Mesenchymal stem cell (in vitro differentiated cells and primary cell): ENCODE results near the gene SEC16A.
A peak's percentile ranks its signal among the peaks of the same experiment; 100 is the strongest.

Experiments
- DNase-seq: peaks from one replicate; pipeline ENCODE4 v3.0.0-alpha.2; 2013
- H2AFZ ChIP-seq: one replicate; pipeline ENCODE4 v1.6.1; 2013; ENCODE audit warnings: low read depth, mild to moderate bottlenecking, control low read depth, inconsistent platforms, low read length, moderate library complexity
- H2AK5ac ChIP-seq: 2 replicates; pipeline ENCODE4 v1.6.1; 2013; ENCODE audit warnings: low read length, moderate library complexity, mild to moderate bottlenecking, inconsistent platforms; ENCODE audit not compliant: severe bottlenecking
- H2BK120ac ChIP-seq: one replicate; pipeline ENCODE4 v1.6.1; 2013; ENCODE audit warnings: low read depth, mild to moderate bottlenecking, inconsistent platforms, low read length, moderate library complexity
- H2BK12ac ChIP-seq, 2 experiments: one replicate each; pipeline ENCODE4 v1.6.1; 2013; ENCODE audit warnings: inconsistent platforms in 2 of 2, low read length in 2 of 2, mild to moderate bottlenecking in 2 of 2, moderate library complexity in 2 of 2, control low read depth in 1 of 2
- H2BK15ac ChIP-seq: one replicate; pipeline ENCODE4 v1.6.1; 2013; ENCODE audit warnings: mild to moderate bottlenecking, low read depth, inconsistent platforms; ENCODE audit not compliant: poor library complexity, severe bottlenecking
- H2BK5ac ChIP-seq: 2 replicates; pipeline ENCODE4 v1.6.1; 2013; ENCODE audit warnings: low read depth, mild to moderate bottlenecking, low read length, control low read depth, inconsistent platforms; ENCODE audit not compliant: poor library complexity, severe bottlenecking
- H3K14ac ChIP-seq, 2 experiments: one replicate each; pipeline ENCODE4 v1.6.1; 2013; ENCODE audit warnings: inconsistent platforms in 2 of 2, low read length in 2 of 2, control low read depth in 1 of 2, mild to moderate bottlenecking in 1 of 2, moderate library complexity in 1 of 2
- H3K18ac ChIP-seq, 2 experiments: one replicate each; pipeline ENCODE4 v1.6.1; 2013; ENCODE audit warnings: inconsistent platforms in 2 of 2, low read length in 2 of 2, control low read depth in 1 of 2, low read depth in 1 of 2, mild to moderate bottlenecking in 1 of 2
- H3K23ac ChIP-seq, 2 experiments: one replicate each; pipeline ENCODE4 v1.6.1; 2013; ENCODE audit warnings: inconsistent platforms in 2 of 2, low read length in 2 of 2, mild to moderate bottlenecking in 2 of 2, moderate library complexity in 2 of 2, control low read depth in 1 of 2
- H3K27ac ChIP-seq: 2 replicates; pipeline ENCODE4 v1.5.1; 2013; ENCODE audit warnings: mild to moderate bottlenecking, moderate library complexity, low read length, control low read depth, inconsistent platforms; ENCODE audit not compliant: poor library complexity, severe bottlenecking
- H3K27me3 ChIP-seq, 2 experiments: 2 replicates each; pipeline versions ENCODE4 v1.6.1 to v1.7.0; 2013; ENCODE audit warnings: low read length in 2 of 2, mild to moderate bottlenecking in 2 of 2, moderate library complexity in 2 of 2, control low read depth in 1 of 2, inconsistent platforms in 1 of 2; ENCODE audit not compliant: control insufficient read depth in 1 of 2, insufficient read depth in 1 of 2
- H3K36me3 ChIP-seq, 2 experiments: 2 replicates each; pipeline versions ENCODE4 v1.6.1 to v1.7.0; 2013; ENCODE audit warnings: low read length in 2 of 2, control low read depth in 1 of 2, inconsistent platforms in 1 of 2, low read depth in 1 of 2, mild to moderate bottlenecking in 1 of 2; ENCODE audit not compliant: insufficient read depth in 2 of 2, control insufficient read depth in 1 of 2
- H3K4ac ChIP-seq, 2 experiments: one replicate each; pipeline ENCODE4 v1.6.1; 2013; ENCODE audit warnings: inconsistent platforms in 2 of 2, low read length in 2 of 2, mild to moderate bottlenecking in 2 of 2, moderate library complexity in 2 of 2, control low read depth in 1 of 2, low read depth in 1 of 2
- H3K4me1 ChIP-seq: 2 replicates; pipeline ENCODE4 v1.6.1; 2013; ENCODE audit warnings: low read depth, low read length, control low read depth; ENCODE audit not compliant: control insufficient read depth, insufficient read depth
- H3K4me2 ChIP-seq: 2 replicates; pipeline ENCODE4 v1.6.1; 2013; ENCODE audit warnings: low read length, mild to moderate bottlenecking, inconsistent platforms; ENCODE audit not compliant: poor library complexity, severe bottlenecking
- H3K4me3 ChIP-seq, 2 experiments: 2 replicates each; pipeline versions ENCODE4 v1.5.1 to v1.7.0; 2013; ENCODE audit warnings: low read length in 2 of 2, mild to moderate bottlenecking in 2 of 2, control low read depth in 1 of 2, low read depth in 1 of 2; ENCODE audit not compliant: insufficient read depth in 1 of 2
- H3K79me1 ChIP-seq: replicated peaks from 2 replicates; pipeline ENCODE4 v1.6.1; 2013; ENCODE audit warnings: mild to moderate bottlenecking, control low read depth, low read length, inconsistent platforms; ENCODE audit not compliant: poor library complexity, severe bottlenecking
- H3K9ac ChIP-seq: 2 replicates; pipeline ENCODE4 v1.7.0; 2013; ENCODE audit warnings: mild to moderate bottlenecking, low read length, moderate library complexity
- H3K9me3 ChIP-seq: 2 replicates; pipeline ENCODE4 v1.7.0; 2013; ENCODE audit warnings: mild to moderate bottlenecking, low read length; ENCODE audit not compliant: control insufficient read depth
- H4K8ac ChIP-seq: one replicate; pipeline ENCODE4 v1.6.1; 2013; ENCODE audit warnings: inconsistent platforms, mild to moderate bottlenecking, low read length, moderate library complexity
- H4K91ac ChIP-seq: one replicate; pipeline ENCODE4 v1.6.1; 2013; ENCODE audit warnings: mild to moderate bottlenecking, low read length, inconsistent platforms
- WGBS: methylation state at CpG from one replicate; pipeline ENCODE4 v1.1.7; 2013; ENCODE audit warnings: mixed read lengths; 5-methylcytosine and 5-hydroxymethylcytosine counted together
- small RNA-seq: library from polyadenylated mRNA; stranded (forward); fragments of <200 nt; extraction: miRNeasy Mini kit (QIAGEN cat#:217004); gene quantifications from one replicate; pipeline ENCODE3, GENCODE V24; 2013; ENCODE audit warnings: low read depth

SEC16A gene

GRCh38 chr9:136392538-136393449 is 90.0 kb downstream of the SEC16A start:
- Histone ChIP-seq H3K27ac (no peak overlapping the region), H3K27me3 (no peaks in the 10 kb centered on the region), H3K9me3 (no peaks in the 10 kb centered on the region), H2BK15ac (no peak overlapping the region), H2BK5ac (no peak overlapping the region), H3K18ac (no peak overlapping the region), H3K4me2 (no peak overlapping the region), H3K4me1 (no peaks in the 10 kb centered on the region), H4K91ac (no peak overlapping the region), H3K23ac (no peak overlapping the region), H3K36me3 (peaks cover 78 to 87% of the 10 kb centered on the region in 2 experiments), H4K8ac (no peak overlapping the region), H2BK12ac (no peak overlapping the region), H3K4me3 (peak overlapping the region in 1 of 2 experiments; percentile 59), H3K14ac (no peak overlapping the region), H2AFZ (no peak overlapping the region), H2BK120ac (no peak overlapping the region), H2AK5ac (no peak overlapping the region), H3K9ac (peak overlapping the region; percentile 77), H3K4ac (no peak overlapping the region), H3K79me1 (peaks cover 73% of the 10 kb centered on the region)
- DNase-seq = no peak
- 96% methylated on average over 21 of the region's 21 CpGs for WGBS

DNA sequence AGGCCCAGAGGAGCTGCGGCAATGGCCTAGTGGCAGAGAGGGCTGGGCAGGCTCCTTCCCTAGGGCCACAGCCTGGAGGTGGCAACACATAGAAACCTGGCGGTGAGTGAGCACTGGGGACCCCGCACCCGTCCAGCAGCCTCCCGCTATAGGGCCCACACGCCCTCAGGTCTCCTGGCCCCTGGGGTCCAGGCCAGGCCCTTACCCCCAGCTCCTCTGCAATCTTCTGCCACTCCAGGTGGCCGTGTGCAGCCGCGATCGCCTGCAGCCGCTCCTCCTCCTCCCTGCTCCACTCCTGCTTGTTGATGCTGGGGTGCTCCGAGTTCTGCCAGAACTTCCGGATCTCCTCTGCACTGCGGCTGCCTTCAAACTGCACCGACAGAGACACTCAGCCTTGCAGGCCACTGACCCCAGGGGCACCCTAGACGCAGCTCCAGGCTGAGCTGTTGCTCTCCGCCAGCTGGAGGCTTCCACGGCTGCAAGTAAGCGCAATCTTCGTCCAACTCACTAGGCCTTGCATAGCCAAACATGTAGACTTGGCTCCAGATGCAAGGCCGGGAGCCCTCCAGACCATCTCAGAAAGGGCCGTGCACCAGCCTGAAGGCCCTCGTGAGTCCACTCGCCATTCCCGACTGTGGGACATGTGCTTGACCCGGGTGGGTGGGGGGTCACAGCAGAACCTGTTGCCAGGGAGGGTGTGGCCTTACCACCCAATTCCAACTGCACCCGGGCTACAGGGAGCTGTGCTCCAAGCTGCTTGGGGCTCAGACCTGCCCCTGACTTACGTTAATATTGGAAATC is 90.9 kb downstream of the SEC16A start:
- H2AFZ ChIP-seq = no peak overlapping the region
- WGBS = 99% methylated on average over 28 of the region's 28 CpGs
- no peak overlapping the region for H2BK120ac ChIP-seq
- peaks cover 82 to 88% of the 10 kb centered on the region in 2 experiments for H3K36me3 ChIP-seq
- peak overlapping the region in 1 of 2 experiments; percentile 9 for H3K23ac ChIP-seq
- H2BK5ac ChIP-seq = no peak overlapping the region
- H2BK12ac ChIP-seq = no peak overlapping the region
- peak overlapping the region; percentile 2 to 59 for H3K4me3 ChIP-seq
- H3K27me3 ChIP-seq = no peaks in the 10 kb centered on the region
- H3K18ac ChIP-seq = no peak overlapping the region
- no peak overlapping the region for H4K91ac ChIP-seq
- DNase-seq = no peak
- no peak overlapping the region for H2BK15ac ChIP-seq
- peak overlapping the region; percentile 77 for H3K9ac ChIP-seq
- H3K4me1 ChIP-seq = no peaks in the 10 kb centered on the region
- no peak overlapping the region for H3K4ac ChIP-seq
- no peak overlapping the region for H2AK5ac ChIP-seq
- peaks cover 74% of the 10 kb centered on the region for H3K79me1 ChIP-seq
- H3K9me3 ChIP-seq = no peaks in the 10 kb centered on the region
- no peak overlapping the region for H3K14ac ChIP-seq
- no peak overlapping the region for H3K4me2 ChIP-seq
- H3K27ac ChIP-seq = no peak overlapping the region
- H4K8ac ChIP-seq = no peak overlapping the region

Small RNA genes within 50 kb of the gene (small RNA-seq; reads per million reads assigned to genes)
- 1.4 reads per million for gene MIR4673
